Kidney (tissue), 14 donors: ENCODE data around the gene ZDHHC12. TPM values are rescaled to one million over a fixed set of nuclear protein-coding genes. Genes with fewer than 3 reads are reported as not detected.

Experiments
- DNase-seq, 5 donors: peaks; one replicate each; pipeline ENCODE4 v3.0.0-alpha.2; 2013 to 2020
- FAIRE-seq: peaks from 2 replicates; lab custom pipeline; 2012; peaks lifted over from hg19 to GRCh38; lab: Jason Lieb, UNC
- H3K27ac ChIP-seq, 2 donors: one replicate each; pipeline ENCODE4 v1.7.0; 2013; ENCODE audit warnings: low read depth in 2 of 2, low read length in 2 of 2, inconsistent platforms in 1 of 2
- H3K27me3 ChIP-seq: one replicate; pipeline ENCODE4 v1.7.1; 2013; ENCODE audit warnings: low read length, inconsistent platforms; ENCODE audit not compliant: control insufficient read depth, insufficient read depth
- H3K36me3 ChIP-seq, 3 donors: one replicate each; pipeline versions ENCODE4 v1.7.0 to v1.7.1; 2013; ENCODE audit warnings: low read length in 3 of 3, control low read depth in 1 of 3, inconsistent platforms in 1 of 3; ENCODE audit not compliant: insufficient read depth in 3 of 3, control insufficient read depth in 2 of 3
- H3K4me1 ChIP-seq, 3 donors: one replicate each; pipeline versions ENCODE4 v1.7.0 to v1.7.1; 2013; ENCODE audit warnings: low read length in 3 of 3, inconsistent platforms in 1 of 3, low read depth in 1 of 3; ENCODE audit not compliant: control insufficient read depth in 2 of 3, insufficient read depth in 2 of 3
- H3K4me3 ChIP-seq, 3 donors: one replicate each; pipeline versions ENCODE4 v1.7.0 to v1.8.1; 2013; ENCODE audit warnings: low read length in 3 of 3, control low read depth in 1 of 3, inconsistent platforms in 1 of 3
- H3K9ac ChIP-seq, 3 donors: one replicate each; pipeline versions ENCODE4 v1.7.0 to v1.7.1; 2013; ENCODE audit warnings: low read length in 3 of 3, control low read depth in 1 of 3, inconsistent platforms in 1 of 3
- H3K9me3 ChIP-seq, 3 donors: one replicate each; pipeline versions ENCODE4 v1.7.0 to v1.7.1; 2013; ENCODE audit warnings: low read length in 3 of 3, control low read depth in 1 of 3, inconsistent platforms in 1 of 3; ENCODE audit not compliant: control insufficient read depth in 2 of 3, insufficient read depth in 1 of 3
- CTCF ChIP-seq: IDR thresholded peaks from 3 replicates; pipeline ENCODE4 v1.5.1; 2012; ENCODE audit warnings: mild to moderate bottlenecking, moderate library complexity, borderline replicate concordance; ENCODE audit not compliant: insufficient read depth; ENCODE audit errors: extremely low read depth
- intact Hi-C: fragments of 100-400 bp; cut with DNase I; formaldehyde crosslinking; loops from one replicate; pipeline ENCODE4 v1.11.1; 2022
- polyA plus RNA-seq: library from polyadenylated mRNA; stranded (reverse); fragments of 350-450 nt; fragmentation: Illumina TruSeq; extraction: RNeasy Lipid Tissue Mini Kit (QIAGEN cat#74804); gene quantifications from one replicate; pipeline ENCODE4 v1.2.3, GENCODE V29; 2014; ENCODE audit warnings: low read depth, low replicate concordance; ENCODE audit not compliant: insufficient read depth
- total RNA-seq: library from RNA; stranded (reverse); fragmentation: NEBNext Ultra II Directional; extraction: Animal tissue kit (Norgen Biotek cat#: 25700); gene quantifications from one replicate; pipeline ENCODE4 v1.2.1, GENCODE V29; 2021
- donor health status: control.
- donor health status: control.
- donor health status: control.
- donor health status: control.
- donor health status: control.
- donor health status: DM: yes; HTN: yes; CAD: no.
- donor health status: Normal renal cell carcinoma (clear cell type).

ZDHHC12 gene
- total and polyA plus RNA-seq, 2 donors from 2014 or later, result 39.9 to 54.7 TPM

DNA sequence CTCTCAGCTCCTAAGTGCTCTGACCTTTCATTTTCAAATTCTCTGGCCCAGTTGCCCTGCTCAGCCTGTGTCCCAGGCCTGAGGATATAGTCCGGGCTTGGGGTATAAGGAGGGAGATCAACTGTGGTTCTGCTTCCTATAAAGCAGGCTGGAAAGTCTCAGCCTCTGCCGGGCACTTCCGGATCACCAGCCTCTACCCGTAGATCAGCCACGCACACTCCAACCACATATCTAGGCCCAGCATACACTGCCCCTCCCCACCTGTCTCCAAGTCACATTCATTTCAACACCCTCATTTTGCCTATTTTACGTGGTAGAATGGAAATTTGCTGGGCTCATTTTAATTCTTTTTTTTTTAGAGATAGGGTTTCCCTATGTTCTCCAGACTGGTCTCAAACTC lies 44.7 kb upstream of the ZDHHC12 start:
- Histone ChIP-seq H3K4me1 (peaks cover 0 to 29% (median 14%) of the 10 kb centered on the region in 3 donors), H3K4me3 (no peak overlapping the region), H3K9me3 (no peaks in the 10 kb centered on the region), H3K27ac (no peak overlapping the region), H3K36me3 (peaks cover 0 to 11% (median 5%) of the 10 kb centered on the region in 3 donors), H3K9ac (no peak overlapping the region), H3K27me3 (no peaks in the 10 kb centered on the region)
- TF ChIP-seq CTCF, result no peak
- intact Hi-C loops, result no loop called here
- FAIRE-seq, result no peak
- DNase-seq, result no peak

DNA sequence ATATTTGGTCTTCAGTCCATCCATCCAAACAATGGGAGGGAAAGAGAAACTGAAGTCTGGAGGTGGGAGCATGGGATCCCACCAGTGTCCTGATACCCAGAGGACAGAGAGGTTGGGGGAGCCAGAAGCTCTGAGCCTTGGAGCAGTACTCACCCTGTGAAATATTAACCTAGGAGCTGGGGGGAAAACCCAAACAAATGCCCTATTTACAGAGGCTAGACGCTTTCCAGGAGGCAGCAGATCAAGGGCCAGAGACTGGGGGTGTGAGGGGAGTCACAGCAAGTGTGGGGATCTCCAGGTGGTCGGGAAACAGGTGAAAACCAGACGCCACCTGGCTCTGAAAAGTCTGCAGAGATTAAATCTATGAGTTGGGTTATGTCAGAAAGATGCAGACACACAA lies 41.6 kb upstream of the ZDHHC12 start:
- H3K9ac ChIP-seq, result peak overlapping the region in 1 of 3 donors; percentile 13
- intact Hi-C loops, result no loop called here

DNA sequence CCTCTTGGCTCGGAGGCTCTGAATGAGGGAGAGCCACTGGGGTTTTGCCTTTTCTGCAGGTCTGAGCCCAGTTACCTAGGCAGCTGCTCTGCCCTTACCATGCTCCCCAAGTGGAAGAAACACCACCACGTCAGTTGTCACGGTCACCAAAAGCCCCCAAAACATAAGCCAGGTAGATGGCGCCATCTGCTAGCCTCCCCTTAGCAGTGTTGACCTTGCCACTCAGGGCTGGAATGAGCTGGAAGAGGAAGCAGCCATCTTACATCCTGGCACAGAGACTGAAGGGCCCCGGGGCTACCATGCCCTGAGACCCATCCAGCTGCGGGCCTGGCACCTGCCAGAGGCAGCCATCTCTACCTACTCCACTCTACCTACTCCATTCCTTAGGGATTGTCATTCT lies 40.4 kb upstream of the ZDHHC12 start:
- peaks cover 0 to 26% (median 20%) of the 10 kb centered on the region in 3 donors for H3K4me1 ChIP-seq
- no peak for DNase-seq
- no peak for TF ChIP-seq CTCF
- no peaks in the 10 kb centered on the region for H3K27me3 ChIP-seq
- H3K36me3 ChIP-seq, result peaks cover 0 to 11% (median 5%) of the 10 kb centered on the region in 3 donors
- intact Hi-C loops, result no loop called here
- H3K9ac ChIP-seq, result no peak overlapping the region
- no peaks in the 10 kb centered on the region for H3K9me3 ChIP-seq
- H3K4me3 ChIP-seq, result no peak overlapping the region
- FAIRE-seq, result no peak
- H3K27ac ChIP-seq, result peak overlapping the region in 1 of 2 donors; percentile 64

More for the DNA sequence above, 41.6 kb upstream of the ZDHHC12 start:
- H3K4me3 ChIP-seq, result peak overlapping the region in 1 of 3 donors; percentile 24
- peak overlapping the region in 1 of 2 donors; percentile 20 for H3K27ac ChIP-seq
- H3K4me1 ChIP-seq, result peaks cover 0 to 33% (median 20%) of the 10 kb centered on the region in 3 donors
- no peaks in the 10 kb centered on the region for H3K27me3 ChIP-seq
- DNase-seq (peak in 1 of 5 donors; percentile 33), FAIRE-seq (no peak)
- no peak for TF ChIP-seq CTCF
- H3K36me3 ChIP-seq, result peaks cover 0 to 11% (median 5%) of the 10 kb centered on the region in 3 donors
- H3K9me3 ChIP-seq, result no peaks in the 10 kb centered on the region
